HEK293T (cell line): ENCODE results near the gene PPP4R4.

Experiments
- BHLHE40 ChIP-seq: fragments of 450-650 bp; IDR thresholded peaks from 2 replicates; pipeline ENCODE4 v1.6.1; 2016; ENCODE audit warnings: mild to moderate bottlenecking, moderate library complexity, borderline replicate concordance
- ELF4 ChIP-seq: fragments of 450-650 bp; IDR thresholded peaks from 2 replicates; pipeline ENCODE4 v1.6.1; 2017; ENCODE audit warnings: antibody characterized with exemption
- FOXA1 ChIP-seq: fragments of 450-650 bp; IDR thresholded peaks from 2 replicates; pipeline ENCODE4 v1.6.1; 2016; ENCODE audit warnings: mild to moderate bottlenecking
- FOXK2 ChIP-seq: fragments of 450-650 bp; IDR thresholded peaks from 2 replicates; pipeline ENCODE4 v1.6.1; 2016; ENCODE audit warnings: mild to moderate bottlenecking
- FOXM1 ChIP-seq: fragments of 450-650 bp; IDR thresholded peaks from 2 replicates; pipeline ENCODE4 v1.6.1; 2017; ENCODE audit warnings: mild to moderate bottlenecking, borderline replicate concordance
- HDGF ChIP-seq: fragments of 450-650 bp; IDR thresholded peaks from 2 replicates; pipeline ENCODE4 v1.6.1; 2017; ENCODE audit warnings: antibody characterized with exemption, borderline replicate concordance
- LEF1 ChIP-seq: fragments of 450-650 bp; IDR thresholded peaks from 2 replicates; pipeline ENCODE4 v1.6.1; 2017; ENCODE audit warnings: mild to moderate bottlenecking, borderline replicate concordance
- NFRKB ChIP-seq: fragments of 450-650 bp; IDR thresholded peaks from 2 replicates; pipeline ENCODE4 v1.6.1; 2016; ENCODE audit warnings: mild to moderate bottlenecking, moderate library complexity
- SP1 ChIP-seq: fragments of 450-650 bp; IDR thresholded peaks from 2 replicates; pipeline ENCODE4 v1.6.1; 2017
- SUZ12 ChIP-seq: fragments of 450-650 bp; IDR thresholded peaks from 2 replicates; pipeline ENCODE4 v1.6.1; 2016; ENCODE audit warnings: mild to moderate bottlenecking
- TARDBP ChIP-seq: fragments of 450-650 bp; IDR thresholded peaks from 2 replicates; pipeline ENCODE4 v1.6.1; 2016
- ZNF384 ChIP-seq: fragments of 450-650 bp; IDR thresholded peaks from 2 replicates; pipeline ENCODE4 v1.6.1; 2016
- TF ChIP-seq, protein P1 (sequence below): fragments of 450-650 bp; IDR thresholded peaks from 2 replicates; pipeline ENCODE4 v1.6.1; 2016

DNA sequence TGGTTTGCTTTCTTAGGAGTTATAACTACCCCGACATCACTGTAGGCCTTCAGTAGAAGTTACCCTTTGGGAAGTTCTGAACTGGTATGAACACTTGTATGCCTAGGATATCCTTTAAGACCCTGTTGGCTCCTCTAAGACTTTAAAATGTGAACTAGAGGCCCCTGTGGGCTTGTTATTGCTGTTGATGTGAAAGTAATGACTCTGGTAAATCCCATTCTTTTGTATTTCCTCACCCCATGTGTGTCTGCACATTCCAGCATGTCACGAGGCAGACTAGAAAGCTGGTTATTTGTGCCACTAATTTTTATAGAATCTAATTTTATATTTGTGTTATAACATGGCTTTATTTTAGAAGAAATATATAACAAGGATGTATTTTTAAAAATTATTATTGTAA lies 70.1 kb downstream of the PPP4R4 start:
- no peak for TF ChIP-seq FOXK2
- no peak for TF ChIP-seq FOXM1
- TF ChIP-seq SUZ12, result no peak
- TF ChIP-seq ZNF384, result no peak
- no peak for TF ChIP-seq SP1
- no peak for TF ChIP-seq BHLHE40
- TF ChIP-seq LEF1, result no peak
- TF ChIP-seq FOXA1, result no peak
- no peak for TF ChIP-seq HDGF
- no peak for TF ChIP-seq NFRKB
- TF ChIP-seq, protein P1, sequence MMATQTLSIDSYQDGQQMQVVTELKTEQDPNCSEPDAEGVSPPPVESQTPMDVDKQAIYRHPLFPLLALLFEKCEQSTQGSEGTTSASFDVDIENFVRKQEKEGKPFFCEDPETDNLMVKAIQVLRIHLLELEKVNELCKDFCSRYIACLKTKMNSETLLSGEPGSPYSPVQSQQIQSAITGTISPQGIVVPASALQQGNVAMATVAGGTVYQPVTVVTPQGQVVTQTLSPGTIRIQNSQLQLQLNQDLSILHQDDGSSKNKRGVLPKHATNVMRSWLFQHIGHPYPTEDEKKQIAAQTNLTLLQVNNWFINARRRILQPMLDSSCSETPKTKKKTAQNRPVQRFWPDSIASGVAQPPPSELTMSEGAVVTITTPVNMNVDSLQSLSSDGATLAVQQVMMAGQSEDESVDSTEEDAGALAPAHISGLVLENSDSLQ, result no peak
- TF ChIP-seq TARDBP, result no peak
- no peak for TF ChIP-seq ELF4
